ENCODE measurements around the gene ZNF710.

Gene ZNF710

GRCh38 chr15:89984001-89984400, 17.1 kb upstream of the ZNF710 start:
- Histone ChIP-seq H3K9me3 (peaks cover 0 to 18% (median 15%) of the 10 kb centered on the region in 3 donors), H3K36me3 (no peaks in the 10 kb centered on the region), H3K27ac (no peak overlapping the region), H3K4me3 (no peak overlapping the region), H3K4me1 (no peaks in the 10 kb centered on the region), H3K27me3 (peaks cover 0 to 6% of the 10 kb centered on the region in 2 donors)
- intact Hi-C loops (cut with DNase I; ENCODE audit: low total_unique reads), result no loop called here
- TF ChIP-seq CTCF (IDR thresholded peaks at IDR 0.05), result no peak
- no peak for DNase-seq

DNA sequence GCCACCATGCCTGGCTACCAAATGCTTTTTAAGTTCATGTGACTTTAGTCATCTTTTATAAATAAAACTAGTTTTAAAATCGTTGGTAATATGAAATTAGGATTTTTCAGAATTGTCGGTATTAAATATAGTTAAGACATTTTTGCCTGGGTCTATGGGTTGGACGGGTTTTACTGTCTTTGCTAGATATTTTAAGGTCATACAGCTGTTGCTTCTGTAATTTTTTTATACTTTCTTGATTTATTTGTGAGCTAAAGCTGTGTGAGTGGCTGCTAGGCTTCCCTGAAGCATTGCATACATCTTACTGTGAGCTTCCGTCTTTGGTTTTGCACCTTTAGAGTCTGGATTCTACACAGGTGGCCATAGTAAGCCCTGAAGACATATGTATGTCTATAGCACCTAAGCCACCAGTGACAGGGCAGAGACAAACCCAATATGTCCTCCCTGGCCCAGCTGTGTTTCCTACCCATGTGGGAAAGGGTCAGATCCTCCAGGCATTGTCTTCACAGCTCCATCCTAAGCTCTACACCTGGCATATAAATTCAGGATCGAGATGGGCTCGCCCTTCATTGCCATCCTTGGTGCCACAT, 16.6 kb upstream of the ZNF710 start:
- H3K4me1 ChIP-seq, result no peaks in the 10 kb centered on the region
- no peak overlapping the region for H3K4me3 ChIP-seq
- intact Hi-C loops (cut with DNase I; ENCODE audit: low total_unique reads), result no loop called here
- TF ChIP-seq CTCF (IDR thresholded peaks at IDR 0.05), result no peak
- peaks cover 0 to 6% of the 10 kb centered on the region in 2 donors for H3K27me3 ChIP-seq
- no peaks in the 10 kb centered on the region for H3K36me3 ChIP-seq
- peaks cover 0 to 18% (median 15%) of the 10 kb centered on the region in 3 donors for H3K9me3 ChIP-seq
- DNase-seq, result no peak
- no peak overlapping the region for H3K27ac ChIP-seq

- intact Hi-C loops (cut with DNase I; ENCODE audit: low total_unique reads), result no loop called here
- Histone ChIP-seq H3K36me3 (no peaks in the 10 kb centered on the region), H3K9me3 (peaks cover 0 to 18% (median 15%) of the 10 kb centered on the region in 3 donors), H3K4me3 (no peak overlapping the region), H3K27me3 (peaks cover 0 to 6% of the 10 kb centered on the region in 2 donors), H3K4me1 (no peaks in the 10 kb centered on the region), H3K27ac (no peak overlapping the region)
- no peak for DNase-seq
- TF ChIP-seq CTCF (IDR thresholded peaks at IDR 0.05), result no peak
Measured at GRCh38 chr15:89985111-89985510, 16.0 kb upstream of the ZNF710 start.

DNA sequence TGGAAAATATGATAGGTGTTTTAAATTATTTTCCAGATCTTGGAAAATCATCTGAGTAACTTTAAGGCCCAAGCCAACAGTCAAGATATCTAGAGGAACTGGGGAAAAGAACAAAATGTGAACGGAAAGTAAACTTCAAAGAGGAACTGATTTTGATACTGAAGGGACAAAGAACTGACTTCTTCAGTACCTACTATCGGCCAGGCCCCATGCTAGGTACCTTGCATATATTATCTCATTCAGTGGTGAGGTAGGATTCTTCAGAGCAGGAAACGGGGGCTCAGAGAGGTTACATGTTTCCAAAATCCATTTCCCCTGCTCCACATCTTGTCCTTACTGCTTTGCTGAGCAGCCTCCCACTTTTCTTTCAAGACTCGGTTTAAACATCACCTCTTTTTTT, 9.8 kb upstream of the ZNF710 start:
- H3K36me3 ChIP-seq, result no peaks in the 10 kb centered on the region
- H3K4me3 ChIP-seq, result no peak overlapping the region
- no peak overlapping the region for H3K27ac ChIP-seq
- intact Hi-C loops (cut with DNase I; ENCODE audit: low total_unique reads), result no loop called here
- no peak for TF ChIP-seq CTCF (IDR thresholded peaks at IDR 0.05)
- H3K27me3 ChIP-seq, result no peaks in the 10 kb centered on the region
- H3K9me3 ChIP-seq, result no peaks in the 10 kb centered on the region
- H3K4me1 ChIP-seq, result no peaks in the 10 kb centered on the region
- no peak for DNase-seq

GRCh38 chr15:89993349-89993748, 7.8 kb upstream of the ZNF710 start:
- intact Hi-C loops (cut with DNase I; ENCODE audit: low total_unique reads), result no loop called here

More at GRCh38 chr15:89993349-89993748, 7.8 kb upstream of the ZNF710 start:
- H3K9me3 ChIP-seq, result no peaks in the 10 kb centered on the region
- no peak for TF ChIP-seq CTCF (IDR thresholded peaks at IDR 0.05)
- no peak overlapping the region for H3K27ac ChIP-seq
- H3K36me3 ChIP-seq, result no peaks in the 10 kb centered on the region
- H3K4me1 ChIP-seq, result no peaks in the 10 kb centered on the region
- no peak for DNase-seq
- H3K27me3 ChIP-seq, result no peaks in the 10 kb centered on the region
- no peak overlapping the region for H3K4me3 ChIP-seq
